HepG2 (cell line): ENCODE data around the gene TM7SF3. TPM values are rescaled to one million over a fixed set of nuclear protein-coding genes. Genes with fewer than 3 reads are reported as not detected.

Experiments used
- ATAC-seq: fragments of 200-7000 bp; cut with Tn5 transposase; 3 replicates; pipeline ENCODE4 v1.9.1; 2020; ENCODE audit warnings: mild to moderate bottlenecking, moderate library complexity
- BruUV-seq: library from RNA; stranded (reverse); fragments of 400-500 nt; replicated peaks from 2 replicates; lab custom pipeline; 2021; lab: Mats Ljungman, UMichigan
- CTCF ChIA-PET: fragments of 300-600 bp; formaldehyde crosslinking; extraction: SDS; loops from one replicate; lab custom pipeline; 2021; ENCODE audit warnings: low total read pairs, inconsistent platforms, low intra/inter-chr PET ratio; lab: Yijun Ruan, JAX
- POLR2A ChIA-PET: fragments of 350-600 bp; sonication (Branson Sonifier 250); formaldehyde crosslinking; loops from one replicate; lab custom pipeline; 2020; ENCODE audit warnings: antibody characterized with exemption, inconsistent platforms; lab: Yijun Ruan, JAX
- DNase-seq: peaks from one replicate; pipeline ENCODE4 v3.0.0-alpha.2; 2015; ENCODE audit warnings: low spot score
- FAIRE-seq: peaks from 3 replicates; lab custom pipeline; 2011; peaks lifted over from hg19 to GRCh38; lab: Jason Lieb, UNC
- H2AFZ ChIP-seq: one replicate; pipeline ENCODE4 v1.6.1; 2011; ENCODE audit warnings: low read length, inconsistent platforms
- H3K27ac ChIP-seq: fragments of 300-600 bp; 3 replicates; pipeline ENCODE4 v1.8.0; 2011; ENCODE audit warnings: mixed run types, mild to moderate bottlenecking, mixed read lengths, low read length, inconsistent platforms; ENCODE audit not compliant: insufficient read depth; ENCODE audit errors: extremely low read length
- H3K27me3 ChIP-seq, 2 experiments: fragments of 200-600 bp in 1 of 2; 2 replicates in 1 of 2; 3 replicates in 1 of 2; pipeline versions ENCODE4 v1.6.0 to v1.8.0; 2011; ENCODE audit warnings: low read length in 2 of 2, mild to moderate bottlenecking in 2 of 2, moderate library complexity in 2 of 2, inconsistent platforms in 1 of 2; ENCODE audit not compliant: insufficient read depth in 2 of 2, control insufficient read depth in 1 of 2
- H3K36me3 ChIP-seq, 2 experiments: fragments of 200-600 bp in 1 of 2; replicated peaks in 1 of 2; 2 replicates in 1 of 2; 3 replicates in 1 of 2; pipeline versions ENCODE4 v1.5.1 to v1.8.0; 2011; ENCODE audit warnings: low read length in 2 of 2, inconsistent platforms in 1 of 2; ENCODE audit not compliant: insufficient read depth in 2 of 2, control insufficient read depth in 1 of 2
- H3K4me1 ChIP-seq: 2 replicates; pipeline ENCODE4 v1.5.1; 2012; ENCODE audit warnings: low read length, inconsistent platforms; ENCODE audit not compliant: insufficient read depth
- H3K4me2 ChIP-seq: 2 replicates; pipeline ENCODE4 v1.6.0; 2011; ENCODE audit warnings: low read depth, low read length, inconsistent platforms
- H3K4me3 ChIP-seq, 3 experiments: fragments of 200-600 bp in 1 of 3; sonication (generic), shearing (Covaris generic) in 1 of 3; replicated peaks in 1 of 3; 2 replicates each; pipeline ENCODE4 v1.5.1; 2011 to 2016; ENCODE audit warnings: low read length in 3 of 3, inconsistent platforms in 2 of 3, low read depth in 2 of 3, mild to moderate bottlenecking in 2 of 3, control low read depth in 1 of 3, mixed read lengths in 1 of 3; ENCODE audit not compliant: insufficient read depth in 1 of 3
- H3K79me2 ChIP-seq: one replicate; pipeline ENCODE4 v1.6.1; 2011; ENCODE audit warnings: low read length, inconsistent platforms; ENCODE audit not compliant: insufficient read depth
- H3K9ac ChIP-seq: 2 replicates; pipeline ENCODE4 v1.6.0; 2011; ENCODE audit warnings: mild to moderate bottlenecking, low read depth, low read length, inconsistent platforms; ENCODE audit not compliant: insufficient read depth
- H3K9me3 ChIP-seq: 2 replicates; pipeline ENCODE4 v1.5.1; 2012; ENCODE audit warnings: mild to moderate bottlenecking, low read length
- H4K20me1 ChIP-seq: 2 replicates; pipeline ENCODE4 v1.6.0; 2011; ENCODE audit warnings: inconsistent platforms, mild to moderate bottlenecking, low read length, moderate library complexity; ENCODE audit not compliant: insufficient read depth
- ASH2L ChIP-seq: fragments of 300-600, 200-600 bp; sonication (generic); IDR thresholded peaks from 2 replicates; pipeline ENCODE4 v1.7.0; 2017; ENCODE audit warnings: low read depth, mild to moderate bottlenecking, moderate library complexity, mixed read lengths, low read length; ENCODE audit not compliant: insufficient read length
- ATF7-NPFF ChIP-seq: sonication (generic); formaldehyde crosslinking; IDR thresholded peaks from 2 replicates; pipeline ENCODE4 v1.8.1; 2023; ENCODE audit warnings: mild to moderate bottlenecking, low read depth, missing genetic modification reagents, moderate library complexity
- CTCF ChIP-seq: sonication (generic); formaldehyde crosslinking; IDR thresholded peaks from 2 replicates; pipeline ENCODE4 v1.5.0; 2020; ENCODE audit warnings: mild to moderate bottlenecking, missing genetic modification reagents, moderate library complexity
- DMAP1 ChIP-seq: IDR thresholded peaks from 2 replicates; pipeline ENCODE4 v1.6.1; 2016
- HCFC1 ChIP-seq: fragments of 150-350 bp; IDR thresholded peaks from 2 replicates; pipeline ENCODE4 v1.6.1; 2014; ENCODE audit warnings: low read depth, low read length
- HIVEP1 ChIP-seq: sonication (generic); formaldehyde crosslinking; IDR thresholded peaks from 2 replicates; pipeline ENCODE4 v1.4.0; 2020; ENCODE audit warnings: mild to moderate bottlenecking, missing genetic modification reagents
- MTA3 ChIP-seq: sonication (generic); formaldehyde crosslinking; IDR thresholded peaks from 2 replicates; pipeline ENCODE4 v1.4.0; 2020; ENCODE audit warnings: missing genetic modification reagents
- POLR2A ChIP-seq, 2 experiments: IDR thresholded peaks; 2 replicates each; pipeline ENCODE4 v1.6.1; 2011; ENCODE audit warnings: low read depth in 2 of 2, low read length in 2 of 2, mild to moderate bottlenecking in 1 of 2, moderate library complexity in 1 of 2; ENCODE audit not compliant: insufficient read depth in 1 of 2
- SAP130 ChIP-seq: IDR thresholded peaks from 2 replicates; pipeline ENCODE4 v1.6.1; 2016; ENCODE audit warnings: low read depth
- STAG1 ChIP-seq: sonication (generic); formaldehyde crosslinking; IDR thresholded peaks from 2 replicates; pipeline ENCODE4 v1.4.0; 2020; ENCODE audit warnings: missing genetic modification reagents
- THAP11 ChIP-seq: IDR thresholded peaks from 2 replicates; pipeline ENCODE4 v1.6.1; 2016; ENCODE audit warnings: missing biosample characterization, missing genetic modification reagents
- ZNF274 ChIP-seq: sonication (generic); formaldehyde crosslinking; IDR thresholded peaks from 2 replicates; pipeline ENCODE4 v1.5.1; 2020; ENCODE audit warnings: mild to moderate bottlenecking, missing genetic modification reagents
- ZNF326 ChIP-seq: sonication (generic); formaldehyde crosslinking; IDR thresholded peaks from 2 replicates; pipeline ENCODE4 v1.4.0; 2020; ENCODE audit warnings: missing genetic modification reagents, borderline replicate concordance
- ZNF431 ChIP-seq: sonication (generic); formaldehyde crosslinking; IDR thresholded peaks from 2 replicates; pipeline ENCODE4 v1.9.0; 2022; ENCODE audit warnings: missing genetic modification reagents, low read depth, mild to moderate bottlenecking, borderline replicate concordance
- ZNF468 ChIP-seq: sonication (generic); formaldehyde crosslinking; IDR thresholded peaks from 2 replicates; pipeline ENCODE4 v1.8.0; 2022; ENCODE audit warnings: mild to moderate bottlenecking, moderate library complexity, missing genetic modification reagents
- ZNF691 ChIP-seq: sonication (generic); formaldehyde crosslinking; IDR thresholded peaks from 2 replicates; pipeline ENCODE4 v1.4.0; 2020; ENCODE audit warnings: missing genetic modification reagents, low read depth, mild to moderate bottlenecking, borderline replicate concordance
- WGBS: methylation state at CpG from one replicate; pipeline ENCODE4 v1.1.6; 2017; ENCODE audit warnings: low lambda C conversion rate; 5-methylcytosine and 5-hydroxymethylcytosine counted together
- in situ Hi-C: cut with HindIII; loops from 2 replicates; pipeline ENCODE4 v1.10.0; 2017; ENCODE audit warnings: low pct_unique_long_range_greater_than_20kb; ENCODE audit not compliant: extremely low pct_ligation_motif_present
- intact Hi-C: fragments of 100-400 bp; cut with micrococcal nuclease; formaldehyde crosslinking; loops from one replicate; pipeline ENCODE4 v1.10.0; 2022; ENCODE audit not compliant: unreplicated experiment
- polyA plus RNA-seq, 8 experiments: library from polyadenylated mRNA; depleted of rRNA in 3 of 8; stranded (reverse) in 7 of 8; unstranded in 1 of 8; fragments of >200 nt; fragmentation: Illumina TruSeq in 4 of 8; extraction: Trizol in 4 of 8; gene quantifications; 2 replicates each; pipeline versions ENCODE4 v1.2.1 to v1.2.3, GENCODE V29; 2011 to 2016; ENCODE audit warnings: low read depth in 4 of 8, missing spikeins in 1 of 8, mixed read lengths in 1 of 8; ENCODE audit not compliant: insufficient read depth in 1 of 8
- total RNA-seq, 5 experiments: library from RNA; depleted of rRNA; stranded (reverse); fragments of >200 nt; fragmentation: Illumina TruSeq; extraction: Trizol; gene quantifications; 2 replicates each; pipeline ENCODE4 v1.2.3, GENCODE V29; 2016; ENCODE audit warnings: low read depth in 1 of 5
- TF ChIP-seq, protein P1 (sequence below): sonication (generic); formaldehyde crosslinking; IDR thresholded peaks from 2 replicates; pipeline ENCODE4 v1.4.0; 2020; ENCODE audit warnings: mild to moderate bottlenecking, missing genetic modification reagents
- TF ChIP-seq, protein P2 (sequence below): IDR thresholded peaks from 2 replicates; pipeline ENCODE4 v1.6.1; 2016; ENCODE audit warnings: missing compliant biosample characterization, missing genetic modification reagents, borderline replicate concordance

The TM7SF3 gene
- total and polyA plus RNA-seq, 2 of the 13 experiments (the other 11 are each of a cell fraction or from before 2014, with no cell fraction given): 116 to 142 TPM

DNA sequence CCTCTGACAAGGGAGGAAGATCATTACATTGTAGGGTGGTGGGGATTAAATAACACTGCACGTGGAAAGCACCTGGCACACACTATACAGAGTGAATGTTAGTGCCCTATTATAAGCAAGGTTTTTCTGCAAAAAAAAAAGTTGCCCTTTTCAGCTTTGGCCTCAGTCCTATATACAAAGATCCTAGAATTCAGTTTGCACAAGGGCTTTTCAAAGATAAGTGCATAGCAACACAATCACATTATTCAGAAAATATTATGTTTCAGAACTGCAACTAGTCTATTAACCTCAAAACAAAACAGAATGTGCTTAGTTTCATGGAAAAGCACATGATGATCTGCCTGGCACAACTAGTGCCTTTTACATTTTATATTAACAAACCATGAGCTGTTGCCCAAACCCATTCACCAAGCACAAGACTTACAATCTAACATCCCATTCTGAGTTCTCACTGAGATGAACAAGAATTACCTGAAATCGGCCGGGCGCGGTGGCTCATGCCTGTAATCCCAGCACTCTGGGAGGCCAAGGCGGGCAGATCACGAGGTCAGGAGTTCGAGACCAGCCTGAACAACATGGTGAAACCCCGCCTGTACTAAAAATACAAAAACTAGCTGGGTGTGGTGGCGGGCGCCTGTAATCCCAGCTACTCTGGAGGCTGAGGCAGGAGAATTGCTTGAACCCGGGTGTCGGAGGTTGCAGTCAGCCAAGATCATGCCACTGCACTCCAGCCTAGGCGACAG is 1.8 kb downstream of the TM7SF3 start (continued):
- TF ChIP-seq POLR2A (IDR thresholded peaks at IDR 0.05; ENCODE audit: insufficient read depth in 1 of 2, low read depth in 2 of 2, low read length in 2 of 2): no peak
- TF ChIP-seq HIVEP1 (CRISPR knock-in tag): no peak
- TF ChIP-seq MTA3 (CRISPR knock-in tag): no peak
- TF ChIP-seq, protein P1, sequence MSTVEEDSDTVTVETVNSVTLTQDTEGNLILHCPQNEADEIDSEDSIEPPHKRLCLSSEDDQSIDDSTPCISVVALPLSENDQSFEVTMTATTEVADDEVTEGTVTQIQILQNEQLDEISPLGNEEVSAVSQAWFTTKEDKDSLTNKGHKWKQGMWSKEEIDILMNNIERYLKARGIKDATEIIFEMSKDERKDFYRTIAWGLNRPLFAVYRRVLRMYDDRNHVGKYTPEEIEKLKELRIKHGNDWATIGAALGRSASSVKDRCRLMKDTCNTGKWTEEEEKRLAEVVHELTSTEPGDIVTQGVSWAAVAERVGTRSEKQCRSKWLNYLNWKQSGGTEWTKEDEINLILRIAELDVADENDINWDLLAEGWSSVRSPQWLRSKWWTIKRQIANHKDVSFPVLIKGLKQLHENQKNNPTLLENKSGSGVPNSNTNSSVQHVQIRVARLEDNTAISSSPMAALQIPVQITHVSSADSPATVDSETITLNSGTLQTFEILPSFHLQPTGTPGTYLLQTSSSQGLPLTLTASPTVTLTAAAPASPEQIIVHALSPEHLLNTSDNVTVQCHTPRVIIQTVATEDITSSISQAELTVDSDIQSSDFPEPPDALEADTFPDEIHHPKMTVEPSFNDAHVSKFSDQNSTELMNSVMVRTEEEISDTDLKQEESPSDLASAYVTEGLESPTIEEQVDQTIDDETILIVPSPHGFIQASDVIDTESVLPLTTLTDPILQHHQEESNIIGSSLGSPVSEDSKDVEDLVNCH (CRISPR knock-in tag): no peak
- TF ChIP-seq, all 625 proteins: peak for 10

- FAIRE-seq: no peak
- POLR2A ChIA-PET: no interaction called here
- peaks cover 0 to 1% of the 10 kb centered on the region in 2 experiments; a peak in 2 of 5 replicates for H3K36me3 ChIP-seq
- no TSS peak for BruUV-seq
- no peak overlapping the region for H3K27ac ChIP-seq
- DNase-seq: no peak
- 8% methylated on average over 1 of the region's 1 CpG for WGBS
- no peak overlapping the region for H3K4me3 ChIP-seq
- peaks cover 70% of the 10 kb centered on the region for H3K79me2 ChIP-seq
- H3K4me2 ChIP-seq: no peak overlapping the region
- TF ChIP-seq ZNF691 (no peak), SAP130 (CRISPR knock-in tag) (peak; percentile 31; the same call in 1 of the 2 replicates), ZNF468 (CRISPR knock-in tag) (no peak), CTCF (CRISPR knock-in tag) (peak; percentile 21; the same call in 1 of the 2 replicates), ZNF274 (CRISPR knock-in tag) (no peak), STAG1 (peak; percentile 7; the same call in 1 of the 2 replicates), ZNF431 (CRISPR knock-in tag) (no peak), ZNF326 (CRISPR knock-in tag) (no peak), DMAP1 (no peak), ATF7-NPFF (no peak), HCFC1 (no peak), THAP11 (no peak), ASH2L (no peak)
- TF ChIP-seq, protein P2, sequence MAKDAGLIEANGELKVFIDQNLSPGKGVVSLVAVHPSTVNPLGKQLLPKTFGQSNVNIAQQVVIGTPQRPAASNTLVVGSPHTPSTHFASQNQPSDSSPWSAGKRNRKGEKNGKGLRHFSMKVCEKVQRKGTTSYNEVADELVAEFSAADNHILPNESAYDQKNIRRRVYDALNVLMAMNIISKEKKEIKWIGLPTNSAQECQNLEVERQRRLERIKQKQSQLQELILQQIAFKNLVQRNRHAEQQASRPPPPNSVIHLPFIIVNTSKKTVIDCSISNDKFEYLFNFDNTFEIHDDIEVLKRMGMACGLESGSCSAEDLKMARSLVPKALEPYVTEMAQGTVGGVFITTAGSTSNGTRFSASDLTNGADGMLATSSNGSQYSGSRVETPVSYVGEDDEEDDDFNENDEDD (CRISPR knock-in tag): no peak
- H3K9me3 ChIP-seq: no peaks in the 10 kb centered on the region
- no peak overlapping the region for H2AFZ ChIP-seq
- no peak overlapping the region for H3K9ac ChIP-seq
- no peak for ATAC-seq
- H3K27me3 ChIP-seq: no peaks in the 10 kb centered on the region; a peak in 1 of 5 replicates
- in situ Hi-C loops: loop anchor here (5.0 kb wide), 1 partner anchor 73 kb away; the partner anchor contains the start of genes FGFR1OP2 and INTS13
- CTCF ChIA-PET: no interaction called here
- intact Hi-C loops: no loop called here
- peaks cover 82% of the 10 kb centered on the region for H3K4me1 ChIP-seq
- H4K20me1 ChIP-seq: no peaks in the 10 kb centered on the region; the same call in 1 of the 2 replicates
Observed at GRCh38 chr12:27009881-27010301, 4.3 kb downstream of the TM7SF3 start.
